K562 (cell line): Measurements from ENCODE around the gene VSIG10L2. TPM values are rescaled to one million over a fixed set of nuclear protein-coding genes. Genes with fewer than 3 reads are reported as not detected.
A peak's percentile ranks its signal among the peaks of the same experiment; 100 is the strongest.
"Not testable (repeated sequence)": the region's sequence is repeated elsewhere in the genome, so short reads cannot be mapped to it uniquely, and the experiment has no call there.

Source experiments
- ATAC-seq: fragments of 200-7000 bp; cut with Tn5 transposase; 3 replicates; pipeline ENCODE4 v1.9.1; 2020; ENCODE audit warnings: moderate library complexity
- BruUV-seq: library from RNA; stranded (reverse); fragments of 400-500 nt; replicated peaks from 2 replicates; lab custom pipeline; 2021; lab: Mats Ljungman, UMichigan
- CTCF ChIA-PET: fragments of 300-600 bp; formaldehyde crosslinking; extraction: SDS; loops from one replicate; lab custom pipeline; 2021; ENCODE audit warnings: low intra/inter-chr PET ratio; lab: Yijun Ruan, JAX
- POLR2A ChIA-PET: fragments of 300-600, 350-650 bp; sonication (Branson Sonifier 250); formaldehyde crosslinking; extraction: SDS; loops from one replicate; lab custom pipeline; 2021; ENCODE audit warnings: antibody characterized with exemption, inconsistent platforms; lab: Yijun Ruan, JAX
- DNase-seq, 4 experiments: peaks; one replicate each; pipeline versions ENCODE4 v3.0.0 to v3.0.0-alpha.2; 2011 to 2018; ENCODE audit warnings: low spot score in 3 of 4, mixed read lengths in 3 of 4; ENCODE audit errors: extremely low read depth in 1 of 4
- FAIRE-seq: peaks from 2 replicates; lab custom pipeline; 2011; peaks lifted over from hg19 to GRCh38; lab: Jason Lieb, UNC
- H2AFZ ChIP-seq: 2 replicates; pipeline ENCODE4 v1.6.0; 2011; ENCODE audit warnings: low read depth, low read length, control low read depth, inconsistent platforms
- H3K27ac ChIP-seq: fragments of 200-600 bp; 3 replicates; pipeline ENCODE4 v1.8.0; 2011; ENCODE audit warnings: low read depth, mild to moderate bottlenecking, control low read depth, inconsistent platforms, low read length, moderate library complexity, mixed read lengths; ENCODE audit errors: extremely low read depth
- H3K27me3 ChIP-seq, 2 experiments: fragments of 300-600 bp in 1 of 2; 2 replicates in 1 of 2; 3 replicates in 1 of 2; pipeline versions ENCODE4 v1.6.0 to v1.8.0; 2011; ENCODE audit warnings: inconsistent platforms in 2 of 2, low read length in 2 of 2, mild to moderate bottlenecking in 1 of 2, mixed read lengths in 1 of 2, moderate library complexity in 1 of 2; ENCODE audit not compliant: control insufficient read depth in 2 of 2, insufficient read depth in 2 of 2
- H3K36me3 ChIP-seq: fragments of 300-600 bp; 3 replicates; pipeline ENCODE4 v1.8.0; 2011; ENCODE audit warnings: mild to moderate bottlenecking, low read length, inconsistent platforms; ENCODE audit not compliant: control insufficient read depth, insufficient read depth
- H3K4me1 ChIP-seq, 2 experiments: fragments of 200-600 bp in 1 of 2; replicated peaks in 1 of 2; 2 replicates in 1 of 2; 3 replicates in 1 of 2; pipeline versions ENCODE4 v1.5.1 to v1.8.0; 2011; ENCODE audit warnings: inconsistent platforms in 2 of 2, low read length in 2 of 2, mild to moderate bottlenecking in 1 of 2, mixed read lengths in 1 of 2, moderate library complexity in 1 of 2; ENCODE audit not compliant: control insufficient read depth in 2 of 2, insufficient read depth in 2 of 2
- H3K4me2 ChIP-seq: 2 replicates; pipeline ENCODE4 v1.6.1; 2011; ENCODE audit warnings: low read length, control low read depth, inconsistent platforms, mixed read lengths; ENCODE audit not compliant: insufficient read depth
- H3K4me3 ChIP-seq: fragments of 200-600 bp; sonication (generic), shearing (Covaris generic); 2 replicates; pipeline ENCODE4 v1.5.1; 2016; ENCODE audit warnings: control low read depth, inconsistent platforms
- H3K79me2 ChIP-seq: fragments of 200-600 bp; 3 replicates; pipeline ENCODE4 v1.8.0; 2011; ENCODE audit warnings: low read length, inconsistent platforms; ENCODE audit not compliant: control insufficient read depth, insufficient read depth
- H3K9ac ChIP-seq, 2 experiments: 2 replicates each; pipeline versions ENCODE4 v1.6.0 to v1.6.1; 2011; ENCODE audit warnings: low read depth in 2 of 2, low read length in 2 of 2, control low read depth in 1 of 2, inconsistent platforms in 1 of 2, mild to moderate bottlenecking in 1 of 2, mixed read lengths in 1 of 2; ENCODE audit not compliant: insufficient read depth in 1 of 2
- H3K9me1 ChIP-seq: one replicate; pipeline ENCODE4 v1.6.0; 2011; ENCODE audit warnings: inconsistent platforms, mild to moderate bottlenecking, low read length, moderate library complexity; ENCODE audit not compliant: control insufficient read depth, insufficient read depth
- H3K9me3 ChIP-seq: replicated peaks from 2 replicates; pipeline ENCODE4 v1.5.1; 2011; ENCODE audit warnings: low read depth, low read length, inconsistent platforms; ENCODE audit not compliant: control insufficient read depth, insufficient read depth
- H4K20me1 ChIP-seq: replicated peaks from 2 replicates; pipeline ENCODE4 v1.6.1; 2011; ENCODE audit warnings: low read length, inconsistent platforms, mixed read lengths; ENCODE audit not compliant: control insufficient read depth, insufficient read depth
- BCOR ChIP-seq: fragments of 450-650 bp; IDR thresholded peaks from 2 replicates; pipeline ENCODE4 v1.6.1; 2016
- COPS2 ChIP-seq: fragments of 450-650 bp; conservative IDR thresholded peaks from 2 replicates; pipeline ENCODE4 v1.6.1; 2016; ENCODE audit warnings: mild to moderate bottlenecking, moderate library complexity
- ETV6 ChIP-seq, 3 experiments: fragments of 150-350 bp in 1 of 3; sonication (generic) in 1 of 3; formaldehyde crosslinking in 1 of 3; IDR thresholded peaks; 2 replicates each; pipeline versions ENCODE4 v1.6.1 to v1.8.0; 2014 to 2022; ENCODE audit warnings: borderline replicate concordance in 2 of 3, low read depth in 2 of 3, antibody characterized with exemption in 1 of 3, low read length in 1 of 3, mild to moderate bottlenecking in 1 of 3, missing genetic modification reagents in 1 of 3
- FUS ChIP-seq: fragments of 200-400 bp; formaldehyde crosslinking; optimal IDR thresholded peaks from 2 replicates; pipeline ENCODE3; 2017; ENCODE audit warnings: low read depth, low read length
- MAFF ChIP-seq: IDR thresholded peaks from 2 replicates; pipeline ENCODE4 v1.6.1; 2012; ENCODE audit warnings: low read length, improper control_type of control experiment
- MAFK ChIP-seq: IDR thresholded peaks from 2 replicates; pipeline ENCODE4 v1.6.1; 2011; ENCODE audit warnings: low read length, improper control_type of control experiment
- NFE2L1 ChIP-seq: fragments of 450-650 bp; IDR thresholded peaks from 2 replicates; pipeline ENCODE4 v1.6.1; 2016; ENCODE audit warnings: missing genetic modification characterization, low read depth, mild to moderate bottlenecking, missing compliant biosample characterization, moderate library complexity, borderline replicate concordance
- PTTG1 ChIP-seq: fragments of 450-650 bp; IDR thresholded peaks from 2 replicates; pipeline ENCODE4 v1.6.1; 2016; ENCODE audit warnings: low read depth, mild to moderate bottlenecking, missing genetic modification characterization, missing compliant biosample characterization
- RBM22 ChIP-seq: fragments of 200-400 bp; formaldehyde crosslinking; IDR thresholded peaks from 2 replicates; pipeline ENCODE4 v1.6.1; 2018; ENCODE audit warnings: low read length, low read depth; ENCODE audit not compliant: poor library complexity, severe bottlenecking
- RFX7 ChIP-seq: fragments of 250-450 bp; sonication (Bioruptor Pico); IDR thresholded peaks from 2 replicates; pipeline ENCODE4 v1.5.1; 2021; ENCODE audit warnings: mild to moderate bottlenecking
- STAT5A ChIP-seq: IDR thresholded peaks from 2 replicates; pipeline ENCODE4 v1.6.1; 2012; ENCODE audit warnings: low read length, inconsistent platforms, borderline replicate concordance
- ZBED1 ChIP-seq: IDR thresholded peaks from 2 replicates; pipeline ENCODE4 v1.6.1; 2014
- ZNF146 ChIP-seq: IDR thresholded peaks from one replicate; pipeline ENCODE4 v1.6.1; 2018; ENCODE audit warnings: missing compliant biosample characterization; ENCODE audit not compliant: unreplicated experiment
- ZNF324 ChIP-seq: fragments of 250-450 bp; sonication (Bioruptor Pico); IDR thresholded peaks from 2 replicates; pipeline ENCODE4 v1.4.0; 2020; ENCODE audit warnings: mild to moderate bottlenecking
- ZNF778 ChIP-seq: fragments of 450-650 bp; formaldehyde crosslinking; IDR thresholded peaks from 2 replicates; pipeline ENCODE4 v1.4.0; 2020; ENCODE audit warnings: mild to moderate bottlenecking, moderate library complexity
- WGBS: fragments of 100-300 bp; shearing (Covaris generic); methylation state at CpG from one replicate; pipeline ENCODE4 v1.1.6; 2016; ENCODE audit warnings: low coverage, mixed read lengths; ENCODE audit not compliant: insufficient coverage; ENCODE audit errors: missing lambda C conversion rate; 5-methylcytosine and 5-hydroxymethylcytosine counted together
- in situ Hi-C: fragments of 300-500 bp; cut with MboI; formaldehyde crosslinking; loops from 4 replicates; pipeline ENCODE4 v1.15.0; 2018; ENCODE audit warnings: inconsistent platforms, mixed read lengths
- intact Hi-C: fragments of 100-400 bp; cut with micrococcal nuclease; formaldehyde crosslinking; loops from 2 replicates; pipeline ENCODE4 v1.14.2; 2022
- polyA plus RNA-seq, 8 experiments: library from polyadenylated mRNA; depleted of rRNA in 4 of 8; stranded (reverse) in 5 of 8; unstranded in 3 of 8; fragments of >200 nt; fragmentation: Nextera tagmentation in 2 of 8; fragmentation: Illumina TruSeq in 1 of 8; extraction: Ambion mirVana in 2 of 8; extraction: Trizol in 1 of 8; gene quantifications; 2 replicates each; pipeline versions ENCODE4 v1.2.1 to v1.2.3, GENCODE V29; 2011 to 2014; ENCODE audit warnings: inconsistent platforms in 1 of 8, missing spikeins in 1 of 8
- total RNA-seq, 7 experiments: library from RNA; depleted of rRNA in 6 of 7; stranded (reverse); fragments of >200 nt in 6 of 7; fragmentation: Illumina TruSeq in 2 of 7; extraction: Trizol in 2 of 7; gene quantifications; 2 replicates each; pipeline versions ENCODE4 v1.2.1 to v1.2.3, GENCODE V29; 2011 to 2021; ENCODE audit warnings: low replicate concordance in 1 of 7
- TF ChIP-seq, protein P1 (sequence below), 2 experiments: fragments of 250-450 bp in 1 of 2; fragments of 450-650 bp in 1 of 2; sonication (Bioruptor Pico) in 1 of 2; IDR thresholded peaks; 2 replicates each; pipeline versions ENCODE4 v1.6.1 to v1.8.0; 2016 to 2021; ENCODE audit warnings: mild to moderate bottlenecking in 2 of 2, moderate library complexity in 2 of 2, missing compliant biosample characterization in 1 of 2, missing genetic modification characterization in 1 of 2

The VSIG10L2 gene
- total and polyA plus RNA-seq, 9 of the 15 experiments (the other 6 are each of a cell fraction or from before 2014, with no cell fraction given) = not detected

DNA sequence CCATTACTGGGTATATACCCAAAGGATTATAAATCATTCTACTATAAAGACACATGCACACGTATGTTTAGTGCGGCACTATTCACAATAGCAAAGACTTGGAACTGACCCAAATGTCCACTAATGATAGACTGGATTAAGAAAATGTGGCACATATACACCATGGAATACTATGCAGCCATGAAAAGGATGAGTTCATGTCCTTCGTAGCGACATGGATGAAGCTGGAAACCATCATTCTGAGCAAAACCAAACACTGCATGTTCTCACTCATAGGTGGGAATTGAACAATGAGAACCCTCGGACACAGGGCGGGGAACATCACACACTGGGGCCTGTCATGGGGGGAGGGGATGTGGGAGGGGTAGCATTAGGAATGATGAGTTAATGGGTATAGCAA lies 40.1 kb downstream of the VSIG10L2 start:
- H3K27me3 ChIP-seq = peaks cover 3 to 22% of the 10 kb centered on the region in 2 experiments; a peak in 4 of 5 replicates
- H3K79me2 ChIP-seq, H4K20me1 ChIP-seq, intact Hi-C loops, H3K9me3 ChIP-seq, H3K9ac ChIP-seq, FAIRE-seq, H3K4me1 ChIP-seq, ATAC-seq, H2AFZ ChIP-seq, CTCF ChIA-PET, H3K27ac ChIP-seq, in situ Hi-C loops, BruUV-seq, H3K9me1 ChIP-seq, H3K36me3 ChIP-seq, DNase-seq, H3K4me3 ChIP-seq, POLR2A ChIA-PET, H3K4me2 ChIP-seq: not testable (repeated sequence)
- TF ChIP-seq ZNF146 (CRISPR knock-in tag) = peak; percentile 80
- WGBS = 17% methylated on average over 6 of the region's 6 CpGs

DNA sequence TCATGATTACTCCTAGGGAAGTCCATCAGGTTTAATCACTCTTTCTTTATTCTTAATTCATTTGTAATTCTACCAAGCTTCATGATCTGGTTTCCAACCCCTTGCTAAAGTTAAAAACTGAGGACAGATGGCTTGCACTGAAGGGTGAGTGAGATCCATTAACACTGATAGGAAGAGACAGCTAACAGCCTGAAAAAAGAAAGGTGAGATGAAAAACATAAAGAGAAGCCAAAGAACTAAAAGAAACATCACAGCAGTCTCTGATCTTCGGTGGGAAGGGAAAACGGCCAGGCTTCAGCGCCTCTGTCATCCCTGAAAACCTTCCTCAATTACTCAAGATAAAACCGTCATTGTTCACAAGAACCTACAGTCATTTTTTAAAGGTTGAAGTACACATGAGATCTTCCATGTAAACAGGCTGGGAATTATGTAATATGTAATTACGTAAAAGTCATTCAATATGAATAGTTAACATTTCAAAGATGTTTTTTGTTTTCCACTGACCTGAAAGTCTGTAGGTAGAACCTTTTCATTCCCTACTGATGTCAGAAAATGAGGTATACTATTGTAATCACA lies 41.3 kb downstream of the VSIG10L2 start:
- no peaks in the 10 kb centered on the region for H4K20me1 ChIP-seq
- intact Hi-C loops (no loop called here), in situ Hi-C loops (no loop called here)
- H3K79me2 ChIP-seq = no peaks in the 10 kb centered on the region
- H3K4me1 ChIP-seq = no peaks in the 10 kb centered on the region
- ATAC-seq = no peak
- POLR2A ChIA-PET = interaction anchor here (0.6 kb wide), 1 partner anchor 847 kb away, joined by 5 read pairs; no protein-coding TSS in a partner anchor
- no TSS peak for BruUV-seq
- DNase-seq = no peak
- 0% methylated on average over 4 of the region's 5 CpGs for WGBS
- CTCF ChIA-PET = no interaction called here
- TF ChIP-seq ZNF778 (CRISPR knock-in tag) = no peak
- no peak for TF ChIP-seq MAFF
- TF ChIP-seq STAT5A = no peak
- TF ChIP-seq PTTG1 (tag) = no peak
- TF ChIP-seq, protein P1, sequence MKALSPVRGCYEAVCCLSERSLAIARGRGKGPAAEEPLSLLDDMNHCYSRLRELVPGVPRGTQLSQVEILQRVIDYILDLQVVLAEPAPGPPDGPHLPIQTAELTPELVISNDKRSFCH (CRISPR knock-in tag; IDR thresholded peaks at IDR 0.05) = no peak
- TF ChIP-seq, protein P1 (tag; IDR thresholded peaks at IDR 0.05) = no peak
- no peak for TF ChIP-seq ZNF324
- TF ChIP-seq NFE2L1 = no peak
- TF ChIP-seq MAFK = no peak
- TF ChIP-seq RBM22 = no peak
- TF ChIP-seq BCOR = no peak
- no peak for TF ChIP-seq ETV6 (IDR thresholded peaks at IDR 0.05; ENCODE audit: borderline replicate concordance in 1 of 2, low read depth in 2 of 2, low read length in 1 of 2)
- no peak for TF ChIP-seq ETV6 (CRISPR knock-in tag; IDR thresholded peaks at IDR 0.05; ENCODE audit: borderline replicate concordance)
- TF ChIP-seq ZBED1 = no peak
- no peak for TF ChIP-seq COPS2
- TF ChIP-seq FUS = no peak
- no peak for TF ChIP-seq RFX7 (CRISPR knock-in tag)
- no peak overlapping the region for H3K4me2 ChIP-seq
- peaks cover 3 to 18% of the 10 kb centered on the region in 2 experiments; a peak in 4 of 5 replicates for H3K27me3 ChIP-seq
- no peaks in the 10 kb centered on the region for H3K9me1 ChIP-seq
- no peaks in the 10 kb centered on the region for H3K36me3 ChIP-seq
- H3K9ac ChIP-seq = no peak overlapping the region
- FAIRE-seq = no peak
- no peak overlapping the region for H2AFZ ChIP-seq
- H3K27ac ChIP-seq = no peak overlapping the region
- no peaks in the 10 kb centered on the region for H3K9me3 ChIP-seq
- H3K4me3 ChIP-seq = no peak overlapping the region
